HCT116 (cell line): Measurements from ENCODE around the gene DHX58. TPM values are rescaled to one million over a fixed set of nuclear protein-coding genes. Genes with fewer than 3 reads are reported as not detected.

Source experiments
- ATAC-seq: fragments of 200-7000 bp; cut with Tn5 transposase; 2 replicates; pipeline ENCODE4 v1.9.1; 2020; ENCODE audit warnings: mild to moderate bottlenecking, moderate library complexity
- BruUV-seq: library from RNA; stranded (reverse); fragments of 400-500 nt; replicated peaks from 2 replicates; lab custom pipeline; 2021; lab: Mats Ljungman, UMichigan
- CTCF ChIA-PET: fragments of 300-600 bp; sonication (Branson Sonifier 250); formaldehyde crosslinking; loops from one replicate; lab custom pipeline; 2021; ENCODE audit warnings: antibody characterized with exemption; lab: Charles Lee
- POLR2A ChIA-PET: fragments of 300-600, 350-600 bp; sonication (Branson Sonifier 250); formaldehyde crosslinking; loops from one replicate; lab custom pipeline; 2021; ENCODE audit warnings: antibody characterized with exemption; lab: Charles Lee
- RAD21 ChIA-PET, 2 experiments: fragments of 300-600 bp; sonication (Branson Sonifier 250); formaldehyde crosslinking; loops; one replicate each; lab custom pipeline; 2023; ENCODE audit warnings: low total read pairs in 2 of 2; ENCODE audit not compliant: uncharacterized antibody in 2 of 2, unreplicated experiment in 2 of 2, low non-redundant PET in 1 of 2; lab: Charles Lee
- DNase-seq: peaks from one replicate; pipeline ENCODE4 v3.0.0-alpha.2; 2010; ENCODE audit warnings: low read depth, low spot score
- H2AFZ ChIP-seq: fragments of 200-600 bp; shearing (Covaris generic), sonication (generic); 2 replicates; pipeline ENCODE4 v1.6.1; 2017; ENCODE audit warnings: low read depth, mixed run types, mixed read lengths, antibody characterized with exemption, low read length; ENCODE audit not compliant: poor library complexity, severe bottlenecking
- H3K27ac ChIP-seq: 2 replicates; pipeline ENCODE4 v1.5.1; 2012; ENCODE audit warnings: low read depth, low read length
- H3K27me3 ChIP-seq: fragments of 200-600 bp; sonication (generic); 2 replicates; pipeline ENCODE4 v1.6.1; 2016; ENCODE audit warnings: mixed run types, low read length, mixed read lengths; ENCODE audit not compliant: insufficient read depth
- H3K36me3 ChIP-seq, 2 experiments: fragments of 200-500 bp in 1 of 2; fragments of 200-600 bp in 1 of 2; sonication (Bioruptor generic) in 1 of 2; sonication (generic) in 1 of 2; 2 replicates each; pipeline versions ENCODE4 v1.5.1 to v1.6.1; 2014 to 2016; ENCODE audit warnings: low read length in 2 of 2, inconsistent platforms in 1 of 2, mixed read lengths in 1 of 2, mixed run types in 1 of 2; ENCODE audit not compliant: insufficient read depth in 2 of 2, control insufficient read depth in 1 of 2
- H3K4me1 ChIP-seq, 2 experiments: fragments of 200-600 bp in 1 of 2; sonication (generic) in 1 of 2; 2 replicates each; pipeline versions ENCODE4 v1.5.1 to v1.6.1; 2012 to 2017; ENCODE audit warnings: low read length in 2 of 2, inconsistent platforms in 1 of 2, mild to moderate bottlenecking in 1 of 2, mixed read lengths in 1 of 2, mixed run types in 1 of 2, moderate library complexity in 1 of 2; ENCODE audit not compliant: insufficient read depth in 2 of 2, control insufficient read depth in 1 of 2
- H3K4me2 ChIP-seq: fragments of 200-600 bp; sonication (generic); 2 replicates; pipeline ENCODE4 v1.6.1; 2017; ENCODE audit warnings: mixed run types, low read length, mixed read lengths
- H3K4me3 ChIP-seq, 2 experiments: fragments of 200-600 bp in 1 of 2; sonication (generic) in 1 of 2; replicated peaks in 1 of 2; 2 replicates each; pipeline ENCODE4 v1.5.1; 2011 to 2016; ENCODE audit warnings: low read length in 2 of 2, control low read depth in 1 of 2, low read depth in 1 of 2, mild to moderate bottlenecking in 1 of 2, mixed read lengths in 1 of 2, mixed run types in 1 of 2
- H3K79me2 ChIP-seq: fragments of 200-600 bp; sonication (generic); 2 replicates; pipeline ENCODE4 v1.6.1; 2017; ENCODE audit warnings: mild to moderate bottlenecking, mixed run types, low read length, moderate library complexity, mixed read lengths; ENCODE audit not compliant: insufficient read depth
- H3K9ac ChIP-seq: fragments of 200-600 bp; sonication (generic); 2 replicates; pipeline ENCODE4 v1.6.1; 2016; ENCODE audit warnings: low read length, mixed read lengths
- H3K9me2 ChIP-seq: fragments of 200-600 bp; sonication (generic), shearing (Covaris generic); 2 replicates; pipeline ENCODE4 v1.6.1; 2017; ENCODE audit warnings: mixed run types, mild to moderate bottlenecking, moderate library complexity; ENCODE audit not compliant: insufficient read depth
- H3K9me3 ChIP-seq, 2 experiments: fragments of 200-500 bp in 1 of 2; fragments of 200-600 bp in 1 of 2; sonication (Bioruptor generic) in 1 of 2; sonication (generic) in 1 of 2; 2 replicates each; pipeline ENCODE4 v1.6.1; 2014 to 2017; ENCODE audit warnings: low read length in 2 of 2, mixed read lengths in 2 of 2, inconsistent platforms in 1 of 2, low read depth in 1 of 2, mild to moderate bottlenecking in 1 of 2, mixed run types in 1 of 2, moderate library complexity in 1 of 2; ENCODE audit not compliant: control insufficient read depth in 1 of 2, insufficient read depth in 1 of 2
- H4K20me1 ChIP-seq: fragments of 200-600 bp; sonication (generic), shearing (Covaris generic); 2 replicates; pipeline ENCODE4 v1.6.1; 2017; ENCODE audit warnings: mixed run types, mild to moderate bottlenecking, moderate library complexity; ENCODE audit not compliant: insufficient read depth
- CTCF ChIP-seq, 3 experiments: fragments of 200-600 bp in 1 of 3; sonication (generic) in 1 of 3; IDR thresholded peaks in 2 of 3; conservative IDR thresholded peaks in 1 of 3; 2 replicates each; pipeline ENCODE4 v1.5.1; 2012 to 2017; ENCODE audit warnings: low read depth in 2 of 3, low read length in 2 of 3, antibody characterized with exemption in 1 of 3, borderline replicate concordance in 1 of 3, control low read depth in 1 of 3, mild to moderate bottlenecking in 1 of 3, mixed read lengths in 1 of 3, mixed run types in 1 of 3, moderate library complexity in 1 of 3; ENCODE audit not compliant: insufficient read depth in 1 of 3
- EGR1 ChIP-seq: IDR thresholded peaks from 2 replicates; pipeline ENCODE4 v1.6.1; 2012; ENCODE audit warnings: low read depth
- ELF1 ChIP-seq: IDR thresholded peaks from 2 replicates; pipeline ENCODE4 v1.6.1; 2012; ENCODE audit warnings: low read depth, borderline replicate concordance
- EZH2 ChIP-seq: fragments of 200-600 bp; sonication (generic); IDR thresholded peaks from 2 replicates; pipeline ENCODE4 v1.6.1; 2017; ENCODE audit warnings: antibody characterized with exemption, mixed run types
- EZH2phosphoT487 ChIP-seq: fragments of 200-600 bp; IDR thresholded peaks from 2 replicates; pipeline ENCODE4 v1.6.1; 2018; ENCODE audit warnings: antibody characterized with exemption, borderline replicate concordance
- FOSL1 ChIP-seq: IDR thresholded peaks from 2 replicates; pipeline ENCODE4 v1.6.1; 2012; ENCODE audit warnings: low read depth
- JUND ChIP-seq: IDR thresholded peaks from 2 replicates; pipeline ENCODE4 v1.6.1; 2012
- MAX ChIP-seq: IDR thresholded peaks from 2 replicates; pipeline ENCODE4 v1.6.1; 2012
- POLR2A ChIP-seq: IDR thresholded peaks from 2 replicates; pipeline ENCODE4 v1.7.0; 2011; ENCODE audit warnings: borderline replicate concordance; ENCODE audit not compliant: insufficient read depth, insufficient read length; ENCODE audit errors: extremely low read depth
- POLR2AphosphoS5 ChIP-seq: IDR thresholded peaks from 2 replicates; pipeline ENCODE4 v1.6.1; 2011; ENCODE audit warnings: mild to moderate bottlenecking, low read depth, low read length, moderate library complexity
- REST ChIP-seq: IDR thresholded peaks from 2 replicates; pipeline ENCODE4 v1.6.1; 2012; ENCODE audit warnings: low read depth
- SP1 ChIP-seq: IDR thresholded peaks from 2 replicates; pipeline ENCODE4 v1.6.1; 2012; ENCODE audit warnings: low read depth
- TCF7L2 ChIP-seq: IDR thresholded peaks from 2 replicates; pipeline ENCODE4 v1.7.0; 2011; ENCODE audit warnings: borderline replicate concordance, inconsistent platforms; ENCODE audit not compliant: insufficient read depth, insufficient read length; ENCODE audit errors: extremely low read depth
- ZFX ChIP-seq: fragments of 450-650 bp; IDR thresholded peaks from 2 replicates; pipeline ENCODE4 v1.6.1; 2017
- intact Hi-C: fragments of 100-400 bp; cut with micrococcal nuclease; formaldehyde crosslinking; loops from 2 replicates; pipeline ENCODE4 v1.10.0; 2022
- total RNA-seq: library from RNA; stranded (reverse); gene quantifications from one replicate; pipeline ENCODE4 v1.2.1, GENCODE V29; 2021; ENCODE audit not compliant: unreplicated experiment

DHX58 gene
- total RNA-seq, 1 experiment from 2014 or later: 1.2 TPM

- ChIA-PET POLR2A (no interaction called here), CTCF (no interaction called here)
- Histone ChIP-seq H3K4me2 (no peak overlapping the region), H3K9me2 (no peaks in the 10 kb centered on the region), H3K9me3 (no peaks in the 10 kb centered on the region), H3K36me3 (no peaks in the 10 kb centered on the region), H3K4me1 (peaks cover 11 to 21% of the 10 kb centered on the region in 2 experiments; a peak in 3 of 4 replicates), H3K27ac (no peak overlapping the region), H3K27me3 (no peaks in the 10 kb centered on the region), H3K79me2 (no peaks in the 10 kb centered on the region), H2AFZ (no peak overlapping the region), H3K4me3 (no peak overlapping the region), H4K20me1 (no peaks in the 10 kb centered on the region)
- intact Hi-C loops: no loop called here
- BruUV-seq: no TSS peak
- no peak for DNase-seq
- no peak for ATAC-seq
- no peak for TF ChIP-seq MAX
- no peak for TF ChIP-seq EZH2
- no peak for TF ChIP-seq POLR2A
- no peak for TF ChIP-seq CTCF (IDR thresholded peaks at IDR 0.05 in 2 of 3, conservative IDR thresholded peaks at IDR 0.05 in 1 of 3; ENCODE audit: borderline replicate concordance in 1 of 3, insufficient read depth in 1 of 3, low read depth in 2 of 3, low read length in 2 of 3)
- no peak for TF ChIP-seq REST
- no peak for TF ChIP-seq POLR2AphosphoS5
- TF ChIP-seq JUND: no peak
- TF ChIP-seq EGR1: no peak
- no peak for TF ChIP-seq ELF1
- no peak for TF ChIP-seq EZH2phosphoT487
- no peak for TF ChIP-seq FOSL1
- no peak for TF ChIP-seq TCF7L2
- no peak for TF ChIP-seq SP1
- TF ChIP-seq ZFX: no peak
- TF ChIP-seq, all 23 proteins: peak for 0
- no peak overlapping the region for H3K9ac ChIP-seq
- RAD21 ChIA-PET: no interaction called here
Measured at GRCh38 chr17:42078396-42079043, 34.0 kb downstream of the DHX58 start.
